GM19455 (cell line): ENCODE results near the gene BRIX1.
"Not testable (repeated sequence)": the region's sequence is repeated elsewhere in the genome, so short reads cannot be mapped to it uniquely, and the experiment has no call there.

ENCODE experiments used
- ATAC-seq: cut with Tn5 transposase; IDR thresholded peaks from one replicate; pipeline ENCODE4 v1.9.1; 2021; ENCODE audit not compliant: unreplicated experiment

The BRIX1 gene

DNA sequence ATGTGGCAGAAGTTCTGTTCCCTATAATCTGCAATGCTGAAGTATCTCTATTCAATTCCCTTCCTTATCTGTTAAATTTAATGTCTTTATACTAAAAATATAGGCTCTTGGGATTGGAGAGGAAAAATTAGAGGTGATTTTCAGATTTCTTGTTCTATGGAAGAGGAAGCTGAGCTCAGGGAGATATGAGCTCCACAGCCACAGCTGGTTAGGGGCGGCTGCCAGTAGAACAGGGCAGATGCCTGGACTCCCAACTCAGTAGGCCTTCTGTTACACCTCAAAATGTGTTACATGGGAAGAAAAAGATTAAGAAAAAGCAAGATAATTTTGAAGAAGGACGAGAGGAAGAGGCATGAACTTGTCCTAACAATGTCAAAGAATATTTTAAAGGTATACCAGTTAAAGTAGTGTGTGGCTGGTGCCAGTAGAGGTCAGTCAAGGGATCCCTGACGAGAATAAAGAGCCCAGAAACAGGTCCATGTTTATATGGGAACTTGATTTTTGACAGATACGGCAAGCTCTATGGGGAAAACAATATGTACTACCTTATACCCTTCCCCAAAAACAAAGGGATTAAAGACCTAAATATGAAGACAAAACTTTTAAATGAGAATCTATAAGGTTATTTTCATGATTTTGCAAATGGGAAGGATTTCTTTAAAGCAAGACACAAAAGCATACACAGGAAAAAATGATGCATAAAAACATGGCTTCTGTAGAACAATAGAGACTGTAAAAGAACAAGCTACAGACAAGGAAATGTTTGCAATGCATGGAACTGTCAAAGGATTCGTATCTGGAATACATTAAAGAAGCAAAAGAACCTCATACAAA, 42.6 kb downstream of the BRIX1 start:
- ATAC-seq: no peak

DNA sequence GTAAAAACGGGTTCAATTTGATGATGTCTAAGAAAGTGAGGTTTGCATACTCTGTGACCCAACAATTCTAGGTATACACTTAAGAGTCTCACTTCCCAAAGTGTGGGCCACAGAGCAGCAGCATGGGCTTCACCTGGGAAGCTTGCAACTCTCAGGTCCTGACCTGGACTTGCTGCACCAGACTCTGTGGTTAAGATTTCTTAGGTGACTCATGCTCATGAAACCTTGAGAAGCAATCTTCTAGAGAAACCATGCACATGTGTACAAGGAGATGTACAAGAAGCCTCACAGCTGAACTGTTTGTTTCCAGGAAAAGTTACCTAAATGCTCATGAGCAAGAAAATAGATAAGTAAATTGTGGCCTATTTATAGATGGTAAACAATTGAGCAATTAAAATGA, 43.8 kb downstream of the BRIX1 start:
- peak; percentile 96 for ATAC-seq

DNA sequence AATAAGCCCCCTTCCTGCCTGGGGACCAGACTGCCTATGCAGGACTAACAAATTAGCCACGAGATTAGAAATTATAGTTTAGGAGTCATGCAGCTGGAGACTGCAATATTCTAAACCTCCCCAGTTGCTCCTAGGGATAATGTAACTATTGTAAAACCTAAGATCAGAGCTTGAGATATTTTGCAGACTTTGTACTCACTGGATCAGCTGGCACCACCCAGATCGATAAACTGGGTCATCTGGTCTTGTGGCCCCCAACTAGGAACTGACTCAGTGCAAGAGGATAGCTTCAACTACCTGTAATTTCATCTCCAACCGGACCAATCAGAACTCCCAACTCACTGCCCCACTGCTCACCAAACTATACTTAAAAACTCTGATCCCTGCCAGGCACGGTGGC, 52.0 kb downstream of the BRIX1 start:
- no peak for ATAC-seq

DNA sequence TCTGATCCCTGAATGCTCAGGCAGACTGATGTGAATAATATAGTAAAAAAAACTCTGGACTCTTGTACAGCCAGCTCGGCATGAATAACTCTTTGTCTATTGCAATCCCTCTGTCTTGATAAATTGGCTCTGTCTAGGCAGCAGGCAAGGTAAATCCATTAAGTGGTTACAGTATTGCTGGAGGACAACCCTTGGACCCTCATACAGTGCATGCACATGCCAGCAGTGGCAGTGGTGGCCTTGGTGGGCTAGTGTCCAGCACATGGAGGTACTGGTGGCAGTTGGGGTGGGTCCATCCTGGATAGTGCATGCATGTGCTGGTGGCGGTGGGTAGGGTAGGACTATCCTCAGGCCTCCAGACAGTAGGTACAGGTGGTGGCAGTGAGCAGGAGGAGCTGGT, 52.7 kb downstream of the BRIX1 start:
- ATAC-seq: no peak

DNA sequence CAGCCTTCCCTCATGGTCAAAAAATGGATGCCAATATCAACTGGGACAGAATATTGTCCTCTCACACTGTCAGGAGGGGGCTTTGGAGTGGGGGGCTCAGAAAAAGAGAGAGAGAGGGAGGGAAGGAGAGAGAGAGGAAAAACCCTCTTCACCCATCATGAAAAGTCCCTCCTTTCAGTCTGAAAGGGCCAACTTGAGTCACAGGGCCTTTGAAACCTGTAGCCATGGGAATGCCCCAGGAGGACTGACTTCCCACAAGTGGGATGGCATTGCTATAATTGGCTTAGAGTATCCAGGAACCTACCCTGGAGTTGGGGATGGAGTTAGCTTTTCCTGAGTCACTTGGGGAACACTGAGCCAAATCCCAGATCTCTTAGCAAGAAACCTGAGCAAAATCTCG, 55.0 kb downstream of the BRIX1 start:
- no peak for ATAC-seq

DNA sequence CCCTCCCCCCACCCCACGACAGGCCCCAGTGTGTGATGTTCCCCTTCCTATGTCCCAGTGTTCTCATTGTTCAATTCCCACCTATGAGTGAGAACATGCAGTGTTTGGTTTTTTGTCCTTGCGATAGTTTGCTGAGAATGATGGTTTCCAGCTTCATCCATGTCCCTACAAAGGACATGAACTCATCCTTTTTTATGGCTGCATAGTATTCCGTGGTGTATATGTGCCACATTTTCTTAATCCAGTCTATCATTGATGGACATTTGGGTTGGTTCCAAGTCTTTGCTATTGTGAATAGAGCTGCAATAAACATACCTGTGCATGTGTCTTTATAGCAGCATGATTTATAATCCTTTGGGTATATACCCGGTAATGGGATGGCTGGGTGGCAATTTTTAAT, 56.1 kb downstream of the BRIX1 start:
- not testable (repeated sequence) for ATAC-seq
